ENCODE measurements around the gene CNTNAP2. TPM values are rescaled to one million over a fixed set of nuclear protein-coding genes. Genes with fewer than 3 reads are reported as not detected.

CNTNAP2 gene
- total RNA-seq, 4 donors from 2014 or later = 0.91 to 16.0 TPM; not detected in 2

GRCh38 chr7:146208492-146208891 is 91.9 kb downstream of the CNTNAP2 start:
- TF ChIP-seq, protein P1, sequence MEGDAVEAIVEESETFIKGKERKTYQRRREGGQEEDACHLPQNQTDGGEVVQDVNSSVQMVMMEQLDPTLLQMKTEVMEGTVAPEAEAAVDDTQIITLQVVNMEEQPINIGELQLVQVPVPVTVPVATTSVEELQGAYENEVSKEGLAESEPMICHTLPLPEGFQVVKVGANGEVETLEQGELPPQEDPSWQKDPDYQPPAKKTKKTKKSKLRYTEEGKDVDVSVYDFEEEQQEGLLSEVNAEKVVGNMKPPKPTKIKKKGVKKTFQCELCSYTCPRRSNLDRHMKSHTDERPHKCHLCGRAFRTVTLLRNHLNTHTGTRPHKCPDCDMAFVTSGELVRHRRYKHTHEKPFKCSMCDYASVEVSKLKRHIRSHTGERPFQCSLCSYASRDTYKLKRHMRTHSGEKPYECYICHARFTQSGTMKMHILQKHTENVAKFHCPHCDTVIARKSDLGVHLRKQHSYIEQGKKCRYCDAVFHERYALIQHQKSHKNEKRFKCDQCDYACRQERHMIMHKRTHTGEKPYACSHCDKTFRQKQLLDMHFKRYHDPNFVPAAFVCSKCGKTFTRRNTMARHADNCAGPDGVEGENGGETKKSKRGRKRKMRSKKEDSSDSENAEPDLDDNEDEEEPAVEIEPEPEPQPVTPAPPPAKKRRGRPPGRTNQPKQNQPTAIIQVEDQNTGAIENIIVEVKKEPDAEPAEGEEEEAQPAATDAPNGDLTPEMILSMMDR (IDR thresholded peaks at IDR 0.05) = no peak
- TF ChIP-seq POLR2A (IDR thresholded peaks at IDR 0.05) = no peak
- Histone ChIP-seq H3K4me3 (no peak overlapping the region), H3K27ac (no peak overlapping the region), H3K27me3 (no peaks in the 10 kb centered on the region), H3K9me3 (no peaks in the 10 kb centered on the region), H3K4me1 (no peaks in the 10 kb centered on the region), H3K36me3 (no peaks in the 10 kb centered on the region)
- no peak for DNase-seq
- intact Hi-C loops (cut with DNase I; ENCODE audit: low total_unique reads) = no loop called here

- no peak for TF ChIP-seq POLR2A (IDR thresholded peaks at IDR 0.05)
- TF ChIP-seq, protein P1 (IDR thresholded peaks at IDR 0.05) = no peak
These were observed 98.2 kb downstream of the CNTNAP2 start for GRCh38 chr7:146214842-146215241.

GRCh38 chr7:146216396-146217041 is 99.9 kb downstream of the CNTNAP2 start:
- intact Hi-C loops (cut with DNase I; ENCODE audit: low total_unique reads) = no loop called here
- no peak for DNase-seq
- no peak overlapping the region for H3K27ac ChIP-seq
- H3K9me3 ChIP-seq = no peaks in the 10 kb centered on the region
- H3K27me3 ChIP-seq = no peaks in the 10 kb centered on the region
- H3K4me3 ChIP-seq = no peak overlapping the region
- H3K4me1 ChIP-seq = no peaks in the 10 kb centered on the region
- no peak for TF ChIP-seq POLR2A (IDR thresholded peaks at IDR 0.05)
- TF ChIP-seq, protein P1 (IDR thresholded peaks at IDR 0.05) = no peak
- no peaks in the 10 kb centered on the region for H3K36me3 ChIP-seq

More at GRCh38 chr7:146214842-146215241, 98.2 kb downstream of the CNTNAP2 start:
- Histone ChIP-seq H3K27me3 (no peaks in the 10 kb centered on the region), H3K4me1 (no peaks in the 10 kb centered on the region), H3K4me3 (no peak overlapping the region), H3K36me3 (no peaks in the 10 kb centered on the region), H3K9me3 (no peaks in the 10 kb centered on the region), H3K27ac (no peak overlapping the region)
- DNase-seq = no peak
- intact Hi-C loops (cut with DNase I; ENCODE audit: low total_unique reads) = no loop called here

DNA sequence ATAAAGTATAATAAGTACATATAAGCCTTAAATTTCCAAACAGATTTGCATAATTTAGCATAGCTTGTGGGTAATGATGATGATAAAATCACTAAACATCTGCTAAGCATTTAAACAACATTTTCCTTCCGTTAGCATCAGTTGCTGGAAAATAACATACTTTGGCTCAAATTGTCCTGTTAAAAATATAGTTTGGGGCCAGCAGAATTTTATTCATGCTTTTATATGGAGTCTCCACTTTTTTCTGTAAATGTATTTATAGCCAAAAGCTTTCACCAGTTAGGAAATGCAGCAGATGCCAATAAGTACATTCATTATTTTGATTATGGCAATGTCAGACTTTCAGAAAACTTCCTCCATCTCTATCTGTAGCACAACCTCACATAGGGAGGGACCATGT is 107.2 kb downstream of the CNTNAP2 start:
- no peak for DNase-seq
- Histone ChIP-seq H3K9me3 (no peaks in the 10 kb centered on the region), H3K4me1 (no peaks in the 10 kb centered on the region), H3K27ac (no peak overlapping the region), H3K27me3 (no peaks in the 10 kb centered on the region), H3K36me3 (no peaks in the 10 kb centered on the region), H3K4me3 (no peak overlapping the region)
- TF ChIP-seq, protein P1 (IDR thresholded peaks at IDR 0.05) = no peak
- no peak for TF ChIP-seq POLR2A (IDR thresholded peaks at IDR 0.05)
- intact Hi-C loops (cut with DNase I; ENCODE audit: low total_unique reads) = no loop called here

DNA sequence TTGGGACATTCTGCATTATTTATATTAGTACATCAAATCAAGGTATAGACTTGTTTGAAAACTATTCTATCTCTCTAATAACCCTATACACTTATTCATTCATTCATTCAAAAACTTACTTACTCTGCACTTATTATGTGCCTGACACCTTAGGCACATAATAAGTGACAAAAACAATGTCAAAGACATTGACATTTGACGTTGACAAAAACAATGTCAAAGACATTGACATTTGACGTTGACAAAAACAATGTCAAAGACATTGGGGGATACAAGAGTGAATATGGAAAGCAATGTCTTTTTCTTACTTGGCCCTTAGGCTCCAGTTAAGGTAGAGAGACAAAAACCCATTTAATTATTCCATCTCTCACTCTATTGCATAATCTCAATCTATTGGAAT is 116.0 kb downstream of the CNTNAP2 start:
- DNase-seq = no peak
- intact Hi-C loops (cut with DNase I; ENCODE audit: low total_unique reads) = no loop called here
- Histone ChIP-seq H3K27me3 (no peaks in the 10 kb centered on the region), H3K27ac (no peak overlapping the region), H3K4me1 (no peaks in the 10 kb centered on the region), H3K4me3 (no peak overlapping the region), H3K36me3 (no peaks in the 10 kb centered on the region), H3K9me3 (no peaks in the 10 kb centered on the region)
- TF ChIP-seq, protein P1 (IDR thresholded peaks at IDR 0.05) = no peak
- no peak for TF ChIP-seq POLR2A (IDR thresholded peaks at IDR 0.05)

All from uterus (tissue), 4 donors.